ENCODE data around the gene SH3PXD2A.

Gene SH3PXD2A

GRCh38 chr10:103600956-103601569 is 254.3 kb downstream of the SH3PXD2A start:
- FAIRE-seq (no peak), DNase-seq (ENCODE audit: insufficient read length) (no peak)
- TF ChIP-seq POLR2A (IDR thresholded peaks at IDR 0.05; ENCODE audit: low read depth, low read length) (no peak), TAF1 (IDR thresholded peaks at IDR 0.05; ENCODE audit: borderline replicate concordance, low read depth, low read length) (no peak)

- TF ChIP-seq TAF1 (IDR thresholded peaks at IDR 0.05; ENCODE audit: borderline replicate concordance, low read depth, low read length) (no peak), POLR2A (IDR thresholded peaks at IDR 0.05; ENCODE audit: low read depth, low read length) (no peak), POLR2AphosphoS5 (IDR thresholded peaks at IDR 0.05; ENCODE audit: low read depth, low read length) (no peak)
- DNase-seq (ENCODE audit: insufficient read length) (no peak), FAIRE-seq (no peak)
Observed at GRCh38 chr10:103600325-103600724, 255.1 kb downstream of the SH3PXD2A start.

GRCh38 chr10:103599907-103600306 is 255.5 kb downstream of the SH3PXD2A start:
- DNase-seq (ENCODE audit: insufficient read length) (no peak), FAIRE-seq (no peak)
- TF ChIP-seq TAF1 (IDR thresholded peaks at IDR 0.05; ENCODE audit: borderline replicate concordance, low read depth, low read length) (no peak), POLR2A (IDR thresholded peaks at IDR 0.05; ENCODE audit: low read depth, low read length) (no peak), POLR2AphosphoS5 (IDR thresholded peaks at IDR 0.05; ENCODE audit: low read depth, low read length) (no peak)

- DNase-seq (ENCODE audit: insufficient read length) = no peak
- TF ChIP-seq POLR2A (IDR thresholded peaks at IDR 0.05; ENCODE audit: low read depth, low read length) (no peak), TAF1 (IDR thresholded peaks at IDR 0.05; ENCODE audit: borderline replicate concordance, low read depth, low read length) (no peak), POLR2AphosphoS5 (IDR thresholded peaks at IDR 0.05; ENCODE audit: low read depth, low read length) (no peak)
- FAIRE-seq = no peak
Observed at GRCh38 chr10:103599211-103599610, 256.2 kb downstream of the SH3PXD2A start.

- FAIRE-seq = no peak
Observed at GRCh38 chr10:103598654-103599115, 256.7 kb downstream of the SH3PXD2A start.

GRCh38 chr10:103597003-103597402 is 258.4 kb downstream of the SH3PXD2A start:
- no peak for FAIRE-seq
- TF ChIP-seq TAF1 (IDR thresholded peaks at IDR 0.05; ENCODE audit: borderline replicate concordance, low read depth, low read length) = no peak
- TF ChIP-seq POLR2AphosphoS5 (IDR thresholded peaks at IDR 0.05; ENCODE audit: low read depth, low read length) = no peak
- no peak for TF ChIP-seq POLR2A (IDR thresholded peaks at IDR 0.05; ENCODE audit: low read depth, low read length)
- DNase-seq (ENCODE audit: insufficient read length) = no peak

More at GRCh38 chr10:103598654-103599115, 256.7 kb downstream of the SH3PXD2A start:
- DNase-seq (ENCODE audit: insufficient read length) = no peak
- TF ChIP-seq POLR2AphosphoS5 (IDR thresholded peaks at IDR 0.05; ENCODE audit: low read depth, low read length) = no peak
- no peak for TF ChIP-seq TAF1 (IDR thresholded peaks at IDR 0.05; ENCODE audit: borderline replicate concordance, low read depth, low read length)
- no peak for TF ChIP-seq POLR2A (IDR thresholded peaks at IDR 0.05; ENCODE audit: low read depth, low read length)

GRCh38 chr10:103595933-103596726 is 259.2 kb downstream of the SH3PXD2A start:
- DNase-seq (ENCODE audit: insufficient read length) (no peak), FAIRE-seq (no peak)
- TF ChIP-seq POLR2A (IDR thresholded peaks at IDR 0.05; ENCODE audit: low read depth, low read length) = no peak
- no peak for TF ChIP-seq TAF1 (IDR thresholded peaks at IDR 0.05; ENCODE audit: borderline replicate concordance, low read depth, low read length)
- no peak for TF ChIP-seq POLR2AphosphoS5 (IDR thresholded peaks at IDR 0.05; ENCODE audit: low read depth, low read length)

GRCh38 chr10:103593022-103593570 is 262.3 kb downstream of the SH3PXD2A start:
- TF ChIP-seq POLR2A (IDR thresholded peaks at IDR 0.05; ENCODE audit: low read depth, low read length) (no peak), POLR2AphosphoS5 (IDR thresholded peaks at IDR 0.05; ENCODE audit: low read depth, low read length) (no peak), TAF1 (IDR thresholded peaks at IDR 0.05; ENCODE audit: borderline replicate concordance, low read depth, low read length) (no peak)
- FAIRE-seq (no peak), DNase-seq (ENCODE audit: insufficient read length) (no peak)

GRCh38 chr10:103592186-103593021 is 263.0 kb downstream of the SH3PXD2A start:
- TF ChIP-seq TAF1 (IDR thresholded peaks at IDR 0.05; ENCODE audit: borderline replicate concordance, low read depth, low read length) (no peak), POLR2A (IDR thresholded peaks at IDR 0.05; ENCODE audit: low read depth, low read length) (no peak), POLR2AphosphoS5 (IDR thresholded peaks at IDR 0.05; ENCODE audit: low read depth, low read length) (no peak)
- FAIRE-seq (peak; percentile 24), DNase-seq (ENCODE audit: insufficient read length) (peak; percentile 85)

GRCh38 chr10:103590744-103591291 is 264.6 kb downstream of the SH3PXD2A start:
- TF ChIP-seq POLR2AphosphoS5 (IDR thresholded peaks at IDR 0.05; ENCODE audit: low read depth, low read length) (no peak), POLR2A (IDR thresholded peaks at IDR 0.05; ENCODE audit: low read depth, low read length) (no peak), TAF1 (IDR thresholded peaks at IDR 0.05; ENCODE audit: borderline replicate concordance, low read depth, low read length) (no peak)
- no peak for FAIRE-seq
- no peak for DNase-seq (ENCODE audit: insufficient read length)

GRCh38 chr10:103590060-103590459 is 265.3 kb downstream of the SH3PXD2A start:
- FAIRE-seq (no peak), DNase-seq (ENCODE audit: insufficient read length) (no peak)
- TF ChIP-seq TAF1 (IDR thresholded peaks at IDR 0.05; ENCODE audit: borderline replicate concordance, low read depth, low read length) = no peak
- no peak for TF ChIP-seq POLR2AphosphoS5 (IDR thresholded peaks at IDR 0.05; ENCODE audit: low read depth, low read length)
- no peak for TF ChIP-seq POLR2A (IDR thresholded peaks at IDR 0.05; ENCODE audit: low read depth, low read length)
